HG03095 (cell line): ENCODE measurements around the gene GAB2.
"Not testable (repeated sequence)": the region's sequence is repeated elsewhere in the genome, so short reads cannot be mapped to it uniquely, and the experiment has no call there.

Source experiments
- ATAC-seq: cut with Tn5 transposase; IDR thresholded peaks from one replicate; pipeline ENCODE4 v1.9.1; 2021; ENCODE audit warnings: moderate library complexity; ENCODE audit not compliant: unreplicated experiment

GAB2 gene

GRCh38 chr11:78290293-78291176, 127.1 kb downstream of the GAB2 start:
- ATAC-seq = no peak

- ATAC-seq = no peak
These were observed 127.9 kb downstream of the GAB2 start for GRCh38 chr11:78289552-78290292.

DNA sequence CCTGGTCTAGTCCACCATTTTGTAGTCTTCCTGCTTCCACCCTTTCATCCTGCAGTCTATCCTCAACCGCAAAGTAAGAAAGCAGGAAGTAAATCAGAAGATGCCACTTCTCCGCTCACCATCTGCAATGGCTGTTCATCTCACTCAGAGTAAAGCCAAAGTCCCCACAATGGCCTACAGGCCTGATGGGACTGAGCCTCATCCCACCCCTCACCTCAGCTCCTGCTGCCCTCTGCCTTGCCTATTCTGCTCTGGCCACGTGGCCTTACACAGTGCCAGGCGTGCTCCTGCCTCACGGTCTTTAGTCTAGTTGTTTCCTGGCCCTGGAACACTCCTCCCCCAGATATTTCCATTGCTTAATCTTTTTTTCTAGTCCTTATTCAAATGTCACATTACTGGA, 133.4 kb downstream of the GAB2 start:
- ATAC-seq = no peak

DNA sequence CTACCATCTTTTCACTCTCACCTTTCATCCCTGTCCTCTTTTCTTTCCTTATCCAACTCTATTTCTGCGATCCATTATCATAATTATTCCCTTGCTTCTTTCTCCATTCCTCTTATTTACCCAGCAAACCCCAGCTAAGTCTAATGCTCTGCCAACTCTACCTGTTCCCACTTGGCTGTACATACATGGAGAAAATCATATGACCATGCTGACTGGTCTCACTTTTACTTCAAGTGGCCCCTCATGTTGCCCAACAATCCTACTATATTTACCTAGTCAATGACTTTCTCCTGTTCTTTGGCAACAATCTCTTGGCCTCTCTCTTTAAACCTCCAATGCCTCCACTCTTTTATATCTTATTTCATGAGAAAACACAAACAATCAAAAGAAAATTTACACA, 134.8 kb downstream of the GAB2 start:
- ATAC-seq = no peak

DNA sequence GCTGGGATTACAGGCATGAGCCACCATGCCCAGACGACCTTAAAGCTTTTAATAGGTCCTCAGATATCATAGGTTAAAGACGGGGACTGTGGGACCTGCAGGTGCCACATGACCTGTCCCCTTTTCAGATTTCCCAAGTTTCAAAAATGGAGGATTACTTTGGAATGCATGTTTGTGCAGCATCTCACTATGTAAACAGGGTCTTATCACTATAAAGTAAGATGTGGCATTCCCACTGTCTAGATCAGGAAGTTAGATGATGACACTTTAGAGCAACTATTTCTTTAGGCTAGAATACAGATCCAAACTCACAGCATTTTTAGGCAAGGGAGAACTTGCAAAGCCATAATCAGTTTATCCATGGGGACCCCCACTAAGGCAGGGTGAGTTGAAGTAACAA, 136.1 kb downstream of the GAB2 start:
- ATAC-seq = no peak

DNA sequence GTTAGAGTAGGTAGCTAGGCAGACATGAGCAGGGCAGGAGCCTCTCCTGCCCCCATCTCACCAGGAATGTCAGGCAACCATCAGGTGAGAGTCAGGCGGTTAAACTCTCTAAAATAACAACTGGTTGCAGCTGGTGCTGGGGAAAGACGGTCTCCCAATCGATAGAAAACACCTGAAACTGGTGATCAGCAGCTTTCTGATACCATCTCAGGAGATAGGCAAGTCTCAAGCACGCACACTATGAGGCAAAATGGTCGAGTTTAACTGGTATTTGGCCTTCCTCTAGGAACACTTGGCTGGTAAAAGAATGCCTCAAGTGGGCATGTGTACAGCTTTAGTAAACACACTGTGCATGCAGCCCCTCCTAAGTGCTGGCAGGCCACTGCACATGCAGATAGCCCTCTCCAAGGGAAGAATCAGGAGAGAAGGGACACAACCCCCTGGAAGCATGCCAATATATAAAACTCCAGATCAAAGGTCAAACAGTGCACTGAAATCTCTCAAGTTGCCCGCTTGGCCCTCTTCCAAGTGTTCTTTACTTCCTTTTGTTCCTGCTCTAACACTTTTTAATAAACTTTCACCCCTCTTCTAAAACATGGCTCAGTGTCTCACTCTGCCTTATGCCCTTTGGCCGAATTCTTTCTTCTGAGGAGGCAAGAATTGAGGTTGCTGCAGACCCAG, 140.2 kb downstream of the GAB2 start:
- no peak for ATAC-seq

DNA sequence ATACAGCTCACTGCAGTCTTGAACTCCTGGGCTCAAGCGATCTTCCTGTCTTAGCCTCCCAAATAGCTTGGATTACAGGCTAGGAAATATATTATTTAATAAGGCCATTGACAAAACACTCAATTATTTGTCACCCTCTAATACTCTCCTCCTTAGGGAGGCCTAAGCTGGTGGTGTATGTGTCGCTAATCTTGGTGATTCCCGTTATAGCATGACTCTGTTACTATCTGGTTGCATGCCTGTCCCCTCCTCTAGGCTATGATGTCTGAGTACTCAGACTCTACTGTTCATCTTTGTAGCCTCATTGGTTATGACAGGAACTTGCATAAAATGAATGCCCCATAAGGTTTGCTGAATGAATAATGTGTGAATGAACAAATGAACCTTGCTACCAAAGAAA, 141.3 kb downstream of the GAB2 start:
- no peak for ATAC-seq

DNA sequence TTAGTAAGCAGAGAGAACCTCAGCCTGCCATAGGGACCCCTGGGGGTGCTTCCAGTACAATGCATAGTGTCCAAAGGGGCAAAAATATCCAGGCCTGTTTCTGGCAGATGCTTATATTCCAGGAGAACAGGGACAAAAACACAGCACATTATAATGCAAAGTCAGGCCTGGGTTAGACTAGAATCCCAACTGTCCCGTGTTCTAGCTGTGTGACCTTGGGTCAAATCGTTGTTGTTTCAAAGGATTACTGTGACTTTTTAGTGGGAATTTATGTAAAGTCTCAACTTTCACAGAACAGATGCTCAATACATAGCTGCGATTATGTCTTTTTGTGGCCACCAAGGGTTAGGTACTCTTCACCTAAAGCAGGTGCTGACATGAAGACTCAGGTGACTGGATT, 142.9 kb downstream of the GAB2 start:
- no peak for ATAC-seq

GRCh38 chr11:78272625-78273269, 144.9 kb downstream of the GAB2 start:
- not testable (repeated sequence) for ATAC-seq

DNA sequence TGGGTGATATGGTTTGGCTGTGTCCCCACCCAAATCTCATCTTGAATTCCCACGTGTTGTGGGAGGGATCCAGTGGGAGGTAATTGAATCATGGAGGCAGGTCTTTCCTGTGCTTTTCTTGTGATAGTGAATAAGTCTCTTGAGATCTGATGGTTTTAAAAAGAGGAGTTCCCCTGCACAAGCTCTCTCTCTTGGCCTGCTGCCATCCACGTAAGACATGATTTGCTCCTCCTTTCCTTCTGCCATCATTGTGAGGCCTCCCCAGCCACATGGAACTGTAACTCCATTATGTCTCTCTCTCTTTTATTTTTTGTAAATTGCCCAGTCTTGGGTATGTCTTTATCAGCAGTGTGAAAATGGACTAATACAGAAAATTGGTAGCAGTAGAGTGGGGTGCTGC, 145.8 kb downstream of the GAB2 start:
- not testable (repeated sequence) for ATAC-seq

DNA sequence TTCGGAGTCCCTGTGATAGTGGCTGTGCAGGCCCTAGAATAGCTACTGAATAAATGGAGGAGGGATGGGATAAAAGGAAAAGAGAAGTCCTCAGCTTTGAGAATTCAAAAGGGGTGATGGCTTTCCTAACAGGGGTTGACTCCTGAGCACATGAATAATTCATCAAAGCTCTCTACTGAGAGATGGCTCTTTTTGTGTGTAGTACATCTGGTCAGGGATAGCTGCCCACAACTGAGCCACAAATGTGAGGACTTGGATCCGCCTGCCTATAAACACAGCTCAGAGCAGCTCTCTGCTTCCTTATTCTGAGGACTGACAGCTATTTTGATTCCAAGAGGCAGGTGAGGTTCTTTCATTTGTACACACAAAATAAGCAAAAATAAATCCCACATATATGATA, 146.6 kb downstream of the GAB2 start:
- no peak for ATAC-seq

DNA sequence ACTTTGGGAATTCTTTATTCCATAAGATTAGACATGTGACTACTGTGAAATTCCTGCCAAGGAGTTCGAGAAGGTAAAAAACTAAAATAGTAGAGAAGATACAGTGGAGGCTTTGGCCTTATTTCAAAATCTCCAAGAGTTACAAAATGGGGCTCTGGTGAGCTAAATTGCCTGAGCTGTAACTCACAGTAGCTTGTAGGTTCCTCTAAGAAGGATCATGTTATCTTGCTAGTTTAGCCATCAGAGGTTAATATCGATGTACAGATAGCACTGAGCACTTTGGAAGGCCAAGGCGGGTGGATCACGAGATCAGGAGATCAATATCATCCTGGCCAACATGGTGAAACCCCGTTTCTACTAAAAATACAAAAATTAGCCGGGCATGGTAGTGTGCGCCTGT, 147.8 kb downstream of the GAB2 start:
- ATAC-seq = no peak

GRCh38 chr11:78268591-78269410, 148.8 kb downstream of the GAB2 start:
- no peak for ATAC-seq

DNA sequence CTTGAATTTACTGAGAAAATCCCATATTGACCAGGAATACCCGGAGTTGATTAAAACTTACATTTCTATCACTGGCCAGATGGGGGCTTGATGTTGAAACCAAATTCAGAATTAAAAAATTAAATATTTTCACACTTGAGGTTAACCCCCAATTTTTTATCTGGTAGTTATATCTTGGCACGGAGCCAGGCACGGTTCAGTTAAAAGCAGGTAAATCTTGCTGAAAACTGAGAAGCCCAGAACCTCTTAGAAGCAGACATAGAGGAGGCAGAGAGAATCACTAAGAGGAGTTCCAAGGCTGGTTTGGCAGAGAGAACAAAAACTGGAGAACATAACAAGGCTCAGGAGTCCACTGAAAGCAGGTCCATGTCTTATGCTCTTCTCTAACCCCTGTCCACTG, 151.2 kb downstream of the GAB2 start:
- no peak for ATAC-seq

- no peak for ATAC-seq
These were observed 152.3 kb downstream of the GAB2 start for GRCh38 chr11:78265326-78265725.

DNA sequence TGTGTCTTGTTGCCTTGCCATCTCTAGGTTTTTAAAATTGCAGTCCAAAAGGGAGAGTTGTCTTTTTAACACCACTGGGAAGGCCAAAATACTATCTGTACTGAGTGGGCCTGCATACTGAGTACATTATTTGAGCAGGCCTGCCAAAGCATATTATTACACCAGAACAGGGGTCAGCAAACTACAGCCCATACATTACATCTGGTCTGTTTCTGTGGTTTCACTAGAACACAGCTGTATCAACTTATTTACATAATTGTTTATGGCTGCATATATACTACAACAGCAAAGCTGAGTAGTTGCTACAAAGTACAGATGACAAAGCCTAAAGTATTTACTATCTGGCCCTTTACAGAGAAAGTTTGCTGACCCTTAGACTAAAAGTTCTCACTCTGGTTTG, 154.9 kb downstream of the GAB2 start:
- ATAC-seq = no peak

- no peak for ATAC-seq
These were observed 155.4 kb downstream of the GAB2 start for GRCh38 chr11:78262238-78262637.

GRCh38 chr11:78261828-78262227, 155.8 kb downstream of the GAB2 start:
- ATAC-seq = no peak

DNA sequence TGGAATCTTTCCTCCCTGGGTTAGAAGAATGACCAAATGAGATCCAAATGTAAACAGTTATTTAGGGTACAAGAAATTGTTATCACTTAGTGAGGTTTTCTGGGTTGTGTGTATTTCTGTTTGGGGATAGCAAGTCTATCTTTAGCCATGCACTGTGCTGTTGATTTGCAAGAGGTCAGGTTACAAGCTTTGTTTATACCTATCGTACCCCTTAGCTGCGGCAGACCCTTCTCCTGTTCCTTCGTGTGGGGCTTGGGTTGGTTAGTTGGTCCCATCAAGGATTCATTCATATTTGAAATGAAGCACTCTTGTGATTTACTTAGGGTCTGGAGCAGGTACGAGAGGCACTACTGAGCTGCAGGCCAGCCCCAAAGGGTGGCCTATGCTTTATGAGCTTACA, 156.3 kb downstream of the GAB2 start:
- ATAC-seq = no peak

DNA sequence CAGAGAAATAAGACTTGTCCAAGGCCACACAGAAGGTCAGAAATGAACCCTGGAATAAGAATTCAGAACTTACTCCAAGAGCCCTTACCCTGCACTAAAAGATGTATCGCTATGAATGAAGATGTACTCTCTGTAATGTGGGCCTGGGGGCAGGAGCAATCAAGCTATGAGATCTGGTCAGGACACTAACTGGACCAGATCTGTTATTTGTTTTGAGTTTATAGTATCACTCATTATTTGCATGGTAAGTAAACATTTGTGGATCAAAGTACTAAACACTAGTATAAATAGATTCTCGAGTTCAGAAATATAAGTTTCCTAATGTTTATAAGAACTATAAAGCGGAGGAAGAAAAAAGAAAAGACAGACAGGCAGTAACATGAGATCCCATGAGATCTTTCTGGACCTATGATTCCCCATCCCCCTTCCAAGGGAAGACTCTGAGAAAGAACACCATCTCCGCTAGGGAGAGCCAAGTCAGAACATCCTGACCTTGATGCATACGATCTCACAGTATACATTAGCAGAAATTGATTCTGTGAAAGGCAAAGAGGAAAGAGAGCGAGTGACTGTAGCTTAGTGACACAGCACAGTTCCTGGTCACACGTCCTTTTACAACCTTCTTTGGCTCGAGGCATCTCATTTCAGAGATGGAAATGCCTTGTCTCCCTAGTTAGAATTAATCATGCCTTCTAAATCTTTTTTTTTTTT, 157.7 kb downstream of the GAB2 start:
- no peak for ATAC-seq
